CD14-positive monocyte (primary cell): ENCODE results near the gene NUP62. TPM values are rescaled to one million over a fixed set of nuclear protein-coding genes. Genes with fewer than 3 reads are reported as not detected.

ENCODE experiments used
- DNase-seq, 3 donors: peaks; one replicate each; pipeline ENCODE4 v3.0.0-alpha.2; 2011 to 2022
- H2AFZ ChIP-seq: 2 replicates; pipeline ENCODE4 v1.6.0; 2012; ENCODE audit warnings: mild to moderate bottlenecking, low read depth, low read length, inconsistent platforms; ENCODE audit not compliant: insufficient read depth, poor library complexity, severe bottlenecking
- H3K27ac ChIP-seq, 2 donors: 1 replicate in 1 of 2; 2 replicates in 1 of 2; pipeline ENCODE4 v1.5.1; 2012 to 2013; ENCODE audit warnings: low read length in 2 of 2, control low read depth in 1 of 2, inconsistent platforms in 1 of 2, low read depth in 1 of 2, mild to moderate bottlenecking in 1 of 2
- H3K27me3 ChIP-seq, 2 donors: one replicate each; pipeline versions ENCODE4 v1.6.0 to v1.6.1; 2011 to 2013; ENCODE audit warnings: low read length in 2 of 2; ENCODE audit not compliant: control insufficient read depth in 2 of 2, insufficient read depth in 2 of 2
- H3K36me3 ChIP-seq, 2 donors: replicated peaks in 1 of 2; 1 replicate in 1 of 2; 2 replicates in 1 of 2; pipeline versions ENCODE4 v1.5.1 to v1.6.1; 2012 to 2013; ENCODE audit warnings: low read length in 2 of 2, control low read depth in 1 of 2, inconsistent platforms in 1 of 2, mild to moderate bottlenecking in 1 of 2; ENCODE audit not compliant: insufficient read depth in 2 of 2, control insufficient read depth in 1 of 2
- H3K4me1 ChIP-seq, 2 donors: 1 replicate in 1 of 2; 2 replicates in 1 of 2; pipeline versions ENCODE4 v1.5.1 to v1.6.1; 2012 to 2013; ENCODE audit warnings: low read length in 2 of 2, control low read depth in 1 of 2, inconsistent platforms in 1 of 2, mild to moderate bottlenecking in 1 of 2, moderate library complexity in 1 of 2; ENCODE audit not compliant: insufficient read depth in 2 of 2, control insufficient read depth in 1 of 2
- H3K4me2 ChIP-seq: replicated peaks from 2 replicates; pipeline ENCODE3; 2012; ENCODE audit warnings: low read length, moderate library complexity, mild to moderate bottlenecking; ENCODE audit not compliant: poor library complexity, severe bottlenecking; ENCODE audit errors: extremely low read depth
- H3K4me3 ChIP-seq, 3 experiments: fragments of 200-600 bp in 1 of 3; sonication (generic) in 1 of 3; replicated peaks in 1 of 3; 1 replicate in 2 of 3; 2 replicates in 1 of 3; pipeline ENCODE4 v1.5.1; 2011 to 2013; ENCODE audit warnings: low read length in 3 of 3, mild to moderate bottlenecking in 3 of 3, control low read depth in 2 of 3, low read depth in 2 of 3, inconsistent platforms in 1 of 3, moderate library complexity in 1 of 3
- H3K79me2 ChIP-seq: 2 replicates; pipeline ENCODE4 v1.6.0; 2012; ENCODE audit warnings: mild to moderate bottlenecking, control low read depth, inconsistent platforms, low read length, moderate library complexity; ENCODE audit not compliant: insufficient read depth
- H3K9ac ChIP-seq: 2 replicates; pipeline ENCODE4 v1.6.0; 2017; ENCODE audit warnings: low read length, mild to moderate bottlenecking; ENCODE audit not compliant: insufficient read depth, poor library complexity, severe bottlenecking
- H3K9me3 ChIP-seq, 2 donors: replicated peaks in 1 of 2; 1 replicate in 1 of 2; 2 replicates in 1 of 2; pipeline versions ENCODE4 v1.5.1 to v1.6.1; 2012 to 2013; ENCODE audit warnings: low read length in 2 of 2, control low read depth in 1 of 2; ENCODE audit not compliant: control insufficient read depth in 1 of 2, insufficient read depth in 1 of 2
- H4K20me1 ChIP-seq: 2 replicates; pipeline ENCODE4 v1.6.0; 2012; ENCODE audit warnings: mild to moderate bottlenecking, low read length, control low read depth, moderate library complexity; ENCODE audit not compliant: insufficient read depth
- H3K27ac Mint-ChIP-seq, 7 donors: one replicate each; pipeline ENCODE4 v1.8.0; 2020; ENCODE audit warnings: mild to moderate bottlenecking in 7 of 7, mixed read lengths in 7 of 7, moderate library complexity in 6 of 7, inconsistent platforms in 2 of 7
- H3K27me3 Mint-ChIP-seq, 3 donors: one replicate each; pipeline ENCODE4 v1.8.0; 2021 to 2022; ENCODE audit warnings: low read depth in 3 of 3, mild to moderate bottlenecking in 3 of 3, mixed read lengths in 3 of 3, moderate library complexity in 3 of 3, inconsistent platforms in 1 of 3
- H3K36me3 Mint-ChIP-seq, 2 donors: one replicate each; pipeline ENCODE4 v1.8.0; 2020; ENCODE audit warnings: mixed read lengths in 2 of 2, inconsistent platforms in 1 of 2, mild to moderate bottlenecking in 1 of 2
- H3K4me1 Mint-ChIP-seq: one replicate; pipeline ENCODE4 v1.8.0; 2020; ENCODE audit warnings: mild to moderate bottlenecking, mixed read lengths
- H3K4me3 Mint-ChIP-seq, 2 donors: one replicate each; pipeline ENCODE4 v1.8.0; 2020; ENCODE audit warnings: mild to moderate bottlenecking in 2 of 2, mixed read lengths in 2 of 2, moderate library complexity in 1 of 2
- H3K9me3 Mint-ChIP-seq, 7 donors: one replicate each; pipeline ENCODE4 v1.8.0; 2020 to 2022; ENCODE audit warnings: mixed read lengths in 7 of 7, mild to moderate bottlenecking in 6 of 7, moderate library complexity in 6 of 7, inconsistent platforms in 2 of 7
- WGBS: methylation state at CpG from one replicate; pipeline ENCODE4 v1.1.5; 2013; ENCODE audit warnings: missing lambda C conversion rate; ENCODE audit not compliant: insufficient coverage; 5-methylcytosine and 5-hydroxymethylcytosine counted together
- intact Hi-C, 2 donors: fragments of 100-400 bp; cut with micrococcal nuclease; formaldehyde crosslinking; loops; one replicate each; pipeline versions ENCODE4 v1.15.0 to v1.15.1; 2023
- polyA plus RNA-seq, 3 donors: library from polyadenylated mRNA; depleted of rRNA in 1 of 3; unstranded in 2 of 3; stranded (reverse) in 1 of 3; fragments of 300-500 nt in 2 of 3; fragments of >200 nt in 1 of 3; fragmentation: Illumina TruSeq in 2 of 3; gene quantifications; 1 replicate in 2 of 3; 2 replicates in 1 of 3; pipeline ENCODE4 v1.2.3, GENCODE V29; 2012 to 2021
- TF ChIP-seq, protein P1 (sequence below): fragments of 200-600 bp; IDR thresholded peaks from one replicate; pipeline ENCODE4 v1.8.0; 2022; ENCODE audit warnings: antibody characterized with exemption, mild to moderate bottlenecking

The NUP62 gene
- polyA plus RNA-seq, 3 donors = 32.3 to 62.2 (median 48.6) TPM

DNA sequence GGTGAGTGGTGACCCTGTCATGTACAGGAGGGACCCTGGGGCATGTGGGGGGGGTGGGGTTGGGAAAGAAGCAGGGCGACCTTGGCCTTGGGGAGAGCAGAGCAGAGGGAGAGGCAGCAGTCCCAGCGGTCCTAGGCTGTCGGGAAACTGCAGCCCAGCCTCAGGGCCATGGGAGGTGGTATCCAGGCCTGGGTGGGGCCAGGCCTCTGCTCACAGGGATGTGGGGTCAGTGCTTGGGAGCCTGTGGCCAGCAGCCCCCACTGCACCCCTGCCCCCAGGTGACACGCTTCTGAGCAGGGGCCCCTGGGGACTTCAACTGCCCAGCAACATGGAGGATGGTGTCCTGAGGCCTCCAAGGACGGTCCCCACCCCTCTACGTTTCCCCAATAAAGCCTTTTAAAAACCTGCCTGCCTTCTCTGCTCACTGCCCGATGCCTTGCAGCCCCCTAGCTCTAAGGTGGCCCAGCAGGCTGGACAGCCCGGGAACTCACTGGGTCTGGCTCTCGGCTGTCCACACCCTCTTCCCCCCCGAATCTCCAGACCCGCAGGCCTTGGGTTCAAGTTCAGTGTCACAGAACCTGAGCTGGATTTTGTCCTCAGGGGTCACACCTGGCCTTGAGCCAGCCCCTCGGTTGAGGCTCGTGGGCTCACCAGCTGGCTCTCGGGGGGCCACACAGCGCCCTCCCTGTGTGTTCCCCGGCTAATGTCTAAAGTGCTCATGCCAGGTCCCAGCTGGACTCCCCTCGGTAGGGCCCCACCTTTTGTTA is 68.8 kb downstream of the NUP62 start:
- Histone ChIP-seq H4K20me1 (peaks cover 79% of the 10 kb centered on the region), H3K27ac (no peak overlapping the region), H3K4me3 (no peak overlapping the region), H3K9ac (no peak overlapping the region), H3K36me3 (peaks cover 54 to 78% of the 10 kb centered on the region in 2 donors), H2AFZ (no peak overlapping the region), H3K27me3 (no peaks in the 10 kb centered on the region), H3K4me1 (peaks cover 8 to 9% of the 10 kb centered on the region in 2 donors), H3K4me2 (no peak overlapping the region), H3K9me3 (no peaks in the 10 kb centered on the region), H3K79me2 (peaks cover 26% of the 10 kb centered on the region)
- Mint-ChIP-seq H3K27ac (no peak overlapping the region), H3K4me1 (peaks cover 14% of the 10 kb centered on the region), H3K4me3 (no peak overlapping the region), H3K36me3 (peaks cover 46 to 80% of the 10 kb centered on the region in 2 donors), H3K9me3 (no peaks in the 10 kb centered on the region), H3K27me3 (peaks cover 0 to 2% (median 1%) of the 10 kb centered on the region in 3 donors)
- TF ChIP-seq, protein P1, sequence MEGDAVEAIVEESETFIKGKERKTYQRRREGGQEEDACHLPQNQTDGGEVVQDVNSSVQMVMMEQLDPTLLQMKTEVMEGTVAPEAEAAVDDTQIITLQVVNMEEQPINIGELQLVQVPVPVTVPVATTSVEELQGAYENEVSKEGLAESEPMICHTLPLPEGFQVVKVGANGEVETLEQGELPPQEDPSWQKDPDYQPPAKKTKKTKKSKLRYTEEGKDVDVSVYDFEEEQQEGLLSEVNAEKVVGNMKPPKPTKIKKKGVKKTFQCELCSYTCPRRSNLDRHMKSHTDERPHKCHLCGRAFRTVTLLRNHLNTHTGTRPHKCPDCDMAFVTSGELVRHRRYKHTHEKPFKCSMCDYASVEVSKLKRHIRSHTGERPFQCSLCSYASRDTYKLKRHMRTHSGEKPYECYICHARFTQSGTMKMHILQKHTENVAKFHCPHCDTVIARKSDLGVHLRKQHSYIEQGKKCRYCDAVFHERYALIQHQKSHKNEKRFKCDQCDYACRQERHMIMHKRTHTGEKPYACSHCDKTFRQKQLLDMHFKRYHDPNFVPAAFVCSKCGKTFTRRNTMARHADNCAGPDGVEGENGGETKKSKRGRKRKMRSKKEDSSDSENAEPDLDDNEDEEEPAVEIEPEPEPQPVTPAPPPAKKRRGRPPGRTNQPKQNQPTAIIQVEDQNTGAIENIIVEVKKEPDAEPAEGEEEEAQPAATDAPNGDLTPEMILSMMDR = no peak
- DNase-seq = no peak
- 91% methylated on average over 17 of the region's 17 CpGs for WGBS
- intact Hi-C loops = no loop called here

DNA sequence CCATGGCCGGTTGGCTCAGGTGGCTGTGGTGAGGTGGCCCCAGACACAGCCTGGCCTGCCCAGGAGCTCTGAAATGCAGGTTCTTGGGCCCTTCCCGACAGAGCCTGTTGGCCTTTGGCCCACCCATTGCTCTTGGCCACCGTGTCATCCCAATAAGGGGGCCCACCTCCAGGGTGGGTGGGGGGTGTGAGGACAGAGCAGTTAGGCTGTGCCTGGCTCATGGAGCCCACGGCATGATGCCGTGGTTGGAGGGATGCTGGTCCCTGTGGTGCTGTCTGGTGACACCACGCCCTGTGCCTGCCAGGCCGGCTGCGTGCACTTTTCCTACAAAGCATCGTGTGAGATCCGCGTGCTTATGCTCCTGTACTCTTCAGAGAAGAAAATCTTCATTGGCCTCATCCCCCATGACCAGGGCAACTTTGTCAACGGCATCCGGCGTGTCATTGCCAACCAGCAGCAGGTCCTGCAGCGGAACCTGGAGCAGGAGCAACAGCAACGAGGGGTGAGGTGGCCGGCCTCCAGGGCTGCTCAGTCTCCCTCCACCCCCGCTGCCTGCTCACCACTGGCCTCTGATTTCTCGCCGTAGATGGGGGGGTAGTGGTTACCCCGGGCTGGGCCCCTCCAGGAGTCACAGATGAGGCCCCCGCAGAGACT is 69.5 kb downstream of the NUP62 start:
- TF ChIP-seq, protein P1 = no peak
- peaks cover 80% of the 10 kb centered on the region for H4K20me1 ChIP-seq
- no peak overlapping the region for H3K27ac Mint-ChIP-seq
- intact Hi-C loops = no loop called here
- WGBS = 88% methylated on average over 18 of the region's 22 CpGs
- no peak overlapping the region for H2AFZ ChIP-seq
- peaks cover 0 to 2% (median 1%) of the 10 kb centered on the region in 3 donors for H3K27me3 Mint-ChIP-seq
- H3K79me2 ChIP-seq = peaks cover 19% of the 10 kb centered on the region
- H3K9me3 ChIP-seq = no peaks in the 10 kb centered on the region
- no peak overlapping the region for H3K4me3 ChIP-seq
- H3K4me3 Mint-ChIP-seq = no peak overlapping the region
- no peaks in the 10 kb centered on the region for H3K9me3 Mint-ChIP-seq
- H3K27ac ChIP-seq = no peak overlapping the region
- H3K36me3 ChIP-seq = peaks cover 54 to 75% of the 10 kb centered on the region in 2 donors
- peaks cover 43 to 79% of the 10 kb centered on the region in 2 donors for H3K36me3 Mint-ChIP-seq
- no peak for DNase-seq
- peaks cover under 1 to 2% of the 10 kb centered on the region in 2 donors for H3K4me1 ChIP-seq
- H3K4me2 ChIP-seq = no peak overlapping the region
- H3K4me1 Mint-ChIP-seq = peaks cover 7% of the 10 kb centered on the region
- H3K27me3 ChIP-seq = no peaks in the 10 kb centered on the region
- H3K9ac ChIP-seq = no peak overlapping the region
